DMS53 treated with DMSO at 0.1 percent for 48 hours (cell line): ENCODE measurements around the gene NPR1.
"Not testable (repeated sequence)": the region's sequence is repeated elsewhere in the genome, so short reads cannot be mapped to it uniquely, and the experiment has no call there.

Experiments used
- DNase-seq: peaks from one replicate; lab custom pipeline; 2025; ENCODE audit not compliant: unreplicated experiment; lab: John Stamatoyannopoulos, UW

The NPR1 gene

GRCh38 chr1:153723687-153724086 is 45.2 kb downstream of the NPR1 start:
- no peak for DNase-seq

GRCh38 chr1:153724634-153725033 is 46.1 kb downstream of the NPR1 start:
- not testable (repeated sequence) for DNase-seq

GRCh38 chr1:153727463-153728304 is 49.2 kb downstream of the NPR1 start, which contains the start of gene INTS3:
Gene INTS3, plus strand, starts transcription at chr1:153728050. Its CDS starts 585 bp downstream, at chr1:153728635.
- DNase-seq, result peak; percentile 98

GRCh38 chr1:153728305-153729066 is 50.0 kb downstream of the NPR1 start:
- DNase-seq, result peak; percentile 11

- no peak for DNase-seq
Observed at GRCh38 chr1:153730468-153730988, 52.0 kb downstream of the NPR1 start.

- peak; percentile 73 for DNase-seq
Observed at GRCh38 chr1:153733970-153734369, 55.5 kb downstream of the NPR1 start.

- no peak for DNase-seq
Observed at GRCh38 chr1:153734396-153735089, 56.1 kb downstream of the NPR1 start.

- no peak for DNase-seq
Observed at GRCh38 chr1:153735090-153735420, 56.6 kb downstream of the NPR1 start.

- peak; percentile 7 for DNase-seq
Observed at GRCh38 chr1:153741986-153742385, 63.5 kb downstream of the NPR1 start.

GRCh38 chr1:153742411-153743142 is 64.1 kb downstream of the NPR1 start:
- peak; percentile 47 for DNase-seq
